Measurements from ENCODE around the gene LMAN2. TPM values are rescaled to one million over a fixed set of nuclear protein-coding genes. Genes with fewer than 3 reads are reported as not detected.

The LMAN2 gene
- total RNA-seq, 1 donor from 2014 or later: 137 TPM

- Mint-ChIP-seq H3K27me3 (ENCODE audit: unreplicated experiment) (peaks cover 7% of the 10 kb centered on the region), H3K36me3 (ENCODE audit: low read depth, unreplicated experiment) (no peaks in the 10 kb centered on the region), H3K4me3 (ENCODE audit: unreplicated experiment) (no peak overlapping the region), H3K27ac (ENCODE audit: unreplicated experiment) (peak overlapping the region; percentile 15), H3K9me3 (ENCODE audit: unreplicated experiment) (no peaks in the 10 kb centered on the region), H3K4me1 (ENCODE audit: unreplicated experiment) (peaks cover 35% of the 10 kb centered on the region)
- TF ChIP-seq CTCF (IDR thresholded peaks at IDR 0.05; ENCODE audit: unreplicated experiment): no peak
- DNase-seq (ENCODE audit: low spot score): no peak
Observed at GRCh38 chr5:177389241-177390169, 38.0 kb upstream of the LMAN2 start.

- TF ChIP-seq CTCF (IDR thresholded peaks at IDR 0.05; ENCODE audit: unreplicated experiment): no peak
- Mint-ChIP-seq H3K36me3 (ENCODE audit: low read depth, unreplicated experiment) (no peaks in the 10 kb centered on the region), H3K27ac (ENCODE audit: unreplicated experiment) (no peak overlapping the region), H3K4me1 (ENCODE audit: unreplicated experiment) (peaks cover 35% of the 10 kb centered on the region), H3K9me3 (ENCODE audit: unreplicated experiment) (no peaks in the 10 kb centered on the region), H3K27me3 (ENCODE audit: unreplicated experiment) (peaks cover 9% of the 10 kb centered on the region), H3K4me3 (ENCODE audit: unreplicated experiment) (no peak overlapping the region)
- DNase-seq (ENCODE audit: low spot score): no peak
Observed at GRCh38 chr5:177388521-177389052, 37.1 kb upstream of the LMAN2 start.

- no peaks in the 10 kb centered on the region for H3K9me3 Mint-ChIP-seq (ENCODE audit: unreplicated experiment)
- no peaks in the 10 kb centered on the region for H3K36me3 Mint-ChIP-seq (ENCODE audit: low read depth, unreplicated experiment)
- no peak for DNase-seq (ENCODE audit: low spot score)
- H3K4me1 Mint-ChIP-seq (ENCODE audit: unreplicated experiment): peaks cover 35% of the 10 kb centered on the region
- peaks cover 9% of the 10 kb centered on the region for H3K27me3 Mint-ChIP-seq (ENCODE audit: unreplicated experiment)
- no peak overlapping the region for H3K4me3 Mint-ChIP-seq (ENCODE audit: unreplicated experiment)
- no peak for TF ChIP-seq CTCF (IDR thresholded peaks at IDR 0.05; ENCODE audit: unreplicated experiment)
- no peak overlapping the region for H3K27ac Mint-ChIP-seq (ENCODE audit: unreplicated experiment)
Observed at GRCh38 chr5:177387405-177387804, 35.9 kb upstream of the LMAN2 start.

GRCh38 chr5:177386542-177386941 lies 35.1 kb upstream of the LMAN2 start:
- Mint-ChIP-seq H3K27me3 (ENCODE audit: unreplicated experiment) (peaks cover 9% of the 10 kb centered on the region), H3K36me3 (ENCODE audit: low read depth, unreplicated experiment) (no peaks in the 10 kb centered on the region), H3K27ac (ENCODE audit: unreplicated experiment) (no peak overlapping the region), H3K9me3 (ENCODE audit: unreplicated experiment) (no peaks in the 10 kb centered on the region), H3K4me1 (ENCODE audit: unreplicated experiment) (peaks cover 37% of the 10 kb centered on the region), H3K4me3 (ENCODE audit: unreplicated experiment) (no peak overlapping the region)
- TF ChIP-seq CTCF (IDR thresholded peaks at IDR 0.05; ENCODE audit: unreplicated experiment): no peak
- DNase-seq (ENCODE audit: low spot score): no peak

GRCh38 chr5:177385720-177386119 lies 34.3 kb upstream of the LMAN2 start:
- TF ChIP-seq CTCF (IDR thresholded peaks at IDR 0.05; ENCODE audit: unreplicated experiment): no peak
- Mint-ChIP-seq H3K27ac (ENCODE audit: unreplicated experiment) (no peak overlapping the region), H3K9me3 (ENCODE audit: unreplicated experiment) (no peaks in the 10 kb centered on the region), H3K36me3 (ENCODE audit: low read depth, unreplicated experiment) (no peaks in the 10 kb centered on the region), H3K4me3 (ENCODE audit: unreplicated experiment) (no peak overlapping the region), H3K4me1 (ENCODE audit: unreplicated experiment) (peaks cover 34% of the 10 kb centered on the region), H3K27me3 (ENCODE audit: unreplicated experiment) (peaks cover 9% of the 10 kb centered on the region)
- no peak for DNase-seq (ENCODE audit: low spot score)
